ENCODE data around the gene CDH4.

Gene CDH4

GRCh38 chr20:61643656-61644377, 391.8 kb downstream of the CDH4 start:
- no peak for DNase-seq

GRCh38 chr20:61644378-61645076, 392.5 kb downstream of the CDH4 start:
- no peak for DNase-seq

DNA sequence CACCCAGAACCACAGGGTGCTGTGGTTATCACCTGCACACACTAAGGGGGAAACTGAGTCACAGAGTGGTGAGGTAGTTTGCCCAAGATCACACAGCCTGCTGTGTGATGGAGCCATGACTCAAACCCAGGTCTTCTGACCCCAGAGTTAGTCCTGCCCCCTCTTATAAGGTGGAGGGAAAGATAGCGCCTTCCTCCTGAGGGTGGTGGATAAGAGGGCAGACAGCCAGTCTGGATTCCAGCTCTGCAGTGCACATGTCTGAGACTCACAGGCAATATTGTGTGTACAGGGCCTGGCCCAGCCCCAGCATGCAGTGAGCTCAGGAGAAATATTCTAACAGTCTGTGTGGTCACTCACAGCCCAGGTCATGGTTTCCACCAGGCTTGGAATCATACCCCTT, 393.7 kb downstream of the CDH4 start:
- no peak for DNase-seq

GRCh38 chr20:61646453-61646852, 394.4 kb downstream of the CDH4 start:
- no peak for DNase-seq

- no peak for DNase-seq
These were observed 394.9 kb downstream of the CDH4 start for GRCh38 chr20:61646986-61647385.

- DNase-seq = no peak
These were observed 395.6 kb downstream of the CDH4 start for GRCh38 chr20:61647702-61648101.

DNA sequence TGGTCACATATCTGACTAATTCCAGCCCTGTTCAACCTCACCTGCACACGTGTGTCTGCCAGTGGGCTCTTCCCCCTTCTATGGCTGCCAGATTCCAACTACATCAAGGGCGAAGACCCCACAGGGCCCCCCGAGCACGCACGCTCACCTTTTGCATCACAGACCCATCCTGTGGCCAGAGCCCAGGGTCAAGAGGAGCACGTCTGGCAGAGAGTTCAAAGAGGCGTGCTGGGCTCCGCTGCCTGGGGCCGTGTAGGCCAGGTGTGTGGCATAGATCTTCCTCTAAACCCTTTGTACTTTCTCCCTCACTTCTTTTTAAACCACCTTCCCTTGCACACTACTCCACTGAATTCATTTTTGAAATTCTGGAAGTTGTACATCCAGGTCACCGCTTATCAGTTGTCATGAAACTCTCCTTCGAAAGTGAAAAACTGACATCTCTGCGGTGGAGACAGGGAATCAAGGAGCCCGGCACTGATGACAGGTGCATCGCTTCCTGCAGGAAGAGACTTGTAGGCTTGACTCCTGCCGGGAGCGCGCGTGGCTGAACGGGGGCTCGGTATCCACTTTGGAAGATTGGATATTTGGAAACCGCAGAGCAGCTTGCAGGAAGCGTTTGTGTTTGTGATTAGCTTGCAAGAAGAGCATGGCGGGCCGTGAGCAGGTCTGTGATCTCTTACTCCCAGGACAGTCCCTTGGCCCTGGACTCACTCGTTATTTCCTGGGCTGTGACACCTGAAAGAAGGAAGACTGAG, 397.2 kb downstream of the CDH4 start:
- no peak for DNase-seq

DNA sequence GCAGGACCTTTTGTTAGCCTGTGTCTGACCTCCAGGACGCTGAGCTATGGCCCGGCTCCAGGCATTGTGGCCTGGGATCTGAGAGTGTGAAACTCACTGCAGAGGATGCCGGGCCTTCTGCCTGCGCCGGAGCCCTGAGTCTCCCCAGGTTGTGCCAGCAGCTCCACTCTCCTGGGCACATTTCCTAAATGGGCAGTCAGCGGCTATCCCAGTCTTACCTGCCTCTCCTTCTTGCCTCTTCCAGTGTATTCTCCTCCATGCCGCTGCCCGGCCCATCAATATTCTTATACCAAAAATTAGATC, 397.8 kb downstream of the CDH4 start:
- no peak for DNase-seq

DNA sequence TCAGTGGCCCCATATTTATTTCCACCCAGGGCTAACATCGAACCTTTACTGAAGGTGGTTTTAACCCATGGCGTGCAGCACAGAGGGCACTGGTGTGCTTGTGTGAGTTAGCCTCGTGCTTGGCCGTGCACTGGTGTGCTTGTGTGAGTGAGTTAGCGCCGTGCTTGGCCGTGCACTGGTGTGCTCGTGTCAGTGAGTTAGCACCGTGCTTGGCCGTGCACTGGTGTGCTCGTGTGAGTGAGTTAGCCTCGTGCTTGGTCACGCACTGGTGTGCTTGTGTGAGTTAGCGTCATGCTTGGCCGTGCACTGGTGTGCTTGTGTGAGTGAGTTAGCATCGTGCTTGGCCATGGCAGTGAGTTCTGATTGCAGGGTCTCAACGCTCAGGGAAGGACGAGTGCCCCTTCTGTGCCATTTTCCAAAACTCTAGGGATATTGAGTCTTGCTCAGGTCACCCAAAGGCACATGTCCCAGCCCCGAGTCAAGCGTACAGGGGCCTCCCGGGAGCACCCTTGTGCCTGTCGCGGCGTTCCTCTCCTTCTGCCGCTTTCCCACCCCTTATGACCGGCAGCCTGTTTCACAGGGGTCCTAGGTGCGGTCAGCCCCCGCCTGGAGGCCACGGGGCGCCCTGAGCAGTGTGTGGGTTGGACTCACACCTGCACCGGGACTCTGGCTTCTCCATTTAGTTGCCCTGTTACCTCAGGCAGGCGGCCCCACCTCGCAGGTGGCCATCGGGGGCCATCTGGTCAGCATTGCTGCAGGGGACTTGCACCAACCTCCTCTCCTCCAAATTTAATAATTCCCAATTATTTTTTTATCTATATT, 399.1 kb downstream of the CDH4 start:
- no peak for DNase-seq

DNA sequence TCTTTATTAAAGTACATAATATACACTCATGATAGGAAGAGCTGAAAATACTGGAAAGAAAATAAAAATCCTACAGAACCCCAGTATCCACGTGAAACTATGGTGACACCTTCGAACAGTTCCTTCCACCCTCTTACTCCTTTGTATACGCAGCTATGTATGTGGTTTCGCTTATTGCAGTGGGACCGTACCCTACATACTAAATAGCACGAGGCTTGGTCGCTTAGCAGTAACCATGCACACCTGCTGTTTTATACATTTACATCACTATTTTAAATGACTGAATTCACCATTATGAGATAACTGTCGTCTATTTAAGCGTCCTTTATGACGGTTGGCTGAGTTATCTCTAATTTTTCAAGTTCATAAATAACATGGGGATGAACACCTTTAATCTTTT, 400.1 kb downstream of the CDH4 start:
- no peak for DNase-seq

DNA sequence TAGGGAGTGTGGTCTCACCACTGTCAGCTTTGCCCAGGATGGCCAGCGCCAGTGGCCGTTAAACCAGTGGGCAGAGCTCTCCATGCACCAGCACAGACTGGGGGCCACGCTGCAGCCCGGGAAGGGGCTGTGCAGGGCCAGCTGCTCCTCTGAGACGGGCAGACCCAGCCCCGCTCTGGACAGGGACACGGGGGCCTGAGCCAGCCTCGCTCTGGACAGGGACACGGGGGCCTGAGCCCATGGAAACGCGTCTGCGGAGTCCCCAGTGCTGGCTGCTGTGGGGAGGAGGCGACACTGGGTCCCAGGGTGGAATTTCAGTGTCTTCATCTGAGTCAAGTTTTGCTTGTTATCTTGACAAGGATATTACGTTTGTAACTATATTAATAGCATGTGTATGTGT, 402.7 kb downstream of the CDH4 start:
- no peak for DNase-seq

- DNase-seq = no peak
These were observed 403.5 kb downstream of the CDH4 start for GRCh38 chr20:61655591-61655990.

DNA sequence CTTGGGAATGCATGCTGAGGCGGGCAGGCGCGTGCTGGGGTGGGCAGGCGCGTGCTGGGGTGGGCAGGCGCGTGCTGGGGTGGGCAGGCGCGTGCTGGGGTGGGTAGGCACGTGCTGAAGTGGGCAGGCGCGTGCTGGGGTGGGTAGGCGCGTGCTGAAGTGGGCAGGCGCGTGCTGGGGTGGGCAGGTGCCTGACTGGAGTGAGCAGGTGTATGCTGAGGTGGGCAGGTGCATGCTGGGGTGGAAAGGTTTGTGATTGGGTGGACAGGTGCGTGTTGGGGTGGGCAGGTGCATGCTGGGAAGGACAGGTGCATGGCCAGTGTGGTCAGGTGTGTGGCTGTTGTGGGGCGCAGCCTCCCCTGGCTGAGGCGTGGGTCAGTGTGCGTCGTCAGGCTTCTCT, 404.1 kb downstream of the CDH4 start:
- no peak for DNase-seq

DNA sequence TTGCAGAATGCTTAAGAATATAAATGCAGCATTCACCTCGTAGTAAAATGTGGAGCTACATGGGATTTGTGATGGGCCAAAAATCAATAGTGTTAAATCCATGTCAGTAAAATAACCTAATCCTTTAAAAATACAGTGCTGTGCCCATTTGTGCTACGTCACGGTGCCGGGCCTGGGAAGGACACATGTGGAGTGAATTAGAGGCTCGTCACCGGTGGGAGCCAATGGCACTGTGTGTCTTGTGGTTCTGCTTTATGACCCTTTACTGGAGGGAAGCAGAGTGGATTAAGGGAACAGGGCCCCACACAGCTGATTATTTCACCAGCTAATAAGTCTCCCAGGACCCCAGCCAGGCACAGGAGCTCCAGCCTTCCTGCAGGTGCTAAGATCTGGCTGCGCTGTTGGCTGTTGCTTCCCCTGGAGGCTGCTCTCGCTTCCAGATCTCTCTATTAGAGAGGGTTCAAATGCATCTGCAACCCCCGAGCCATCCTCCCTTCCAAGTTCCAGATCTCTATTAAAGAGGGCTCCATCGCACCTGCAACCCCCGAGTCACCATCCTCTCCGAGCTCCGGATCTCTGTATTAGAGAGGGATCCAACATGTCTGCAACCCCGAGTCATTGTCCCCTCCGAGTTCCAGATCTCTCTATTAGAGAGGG, 405.8 kb downstream of the CDH4 start:
- no peak for DNase-seq

DNA sequence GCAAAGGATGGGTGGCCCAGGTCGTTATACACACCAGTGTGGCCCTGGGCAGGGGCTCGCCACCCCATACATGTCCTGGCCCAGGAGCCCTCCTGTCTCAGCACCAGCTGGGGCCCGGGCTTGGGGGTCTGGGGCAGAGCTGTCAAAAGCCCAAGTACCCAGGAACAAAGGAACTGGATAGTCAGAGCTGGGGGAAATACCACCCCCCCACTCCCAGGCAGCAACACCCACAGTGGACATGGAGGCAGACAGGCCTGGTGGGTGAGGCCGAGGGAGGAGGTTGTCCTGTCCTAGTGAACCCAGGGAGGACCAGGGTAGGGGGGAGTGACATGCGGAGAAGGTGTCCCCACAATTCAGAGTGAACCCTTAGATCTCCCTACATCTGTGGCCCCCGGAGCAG, 406.5 kb downstream of the CDH4 start:
- no peak for DNase-seq

DNA sequence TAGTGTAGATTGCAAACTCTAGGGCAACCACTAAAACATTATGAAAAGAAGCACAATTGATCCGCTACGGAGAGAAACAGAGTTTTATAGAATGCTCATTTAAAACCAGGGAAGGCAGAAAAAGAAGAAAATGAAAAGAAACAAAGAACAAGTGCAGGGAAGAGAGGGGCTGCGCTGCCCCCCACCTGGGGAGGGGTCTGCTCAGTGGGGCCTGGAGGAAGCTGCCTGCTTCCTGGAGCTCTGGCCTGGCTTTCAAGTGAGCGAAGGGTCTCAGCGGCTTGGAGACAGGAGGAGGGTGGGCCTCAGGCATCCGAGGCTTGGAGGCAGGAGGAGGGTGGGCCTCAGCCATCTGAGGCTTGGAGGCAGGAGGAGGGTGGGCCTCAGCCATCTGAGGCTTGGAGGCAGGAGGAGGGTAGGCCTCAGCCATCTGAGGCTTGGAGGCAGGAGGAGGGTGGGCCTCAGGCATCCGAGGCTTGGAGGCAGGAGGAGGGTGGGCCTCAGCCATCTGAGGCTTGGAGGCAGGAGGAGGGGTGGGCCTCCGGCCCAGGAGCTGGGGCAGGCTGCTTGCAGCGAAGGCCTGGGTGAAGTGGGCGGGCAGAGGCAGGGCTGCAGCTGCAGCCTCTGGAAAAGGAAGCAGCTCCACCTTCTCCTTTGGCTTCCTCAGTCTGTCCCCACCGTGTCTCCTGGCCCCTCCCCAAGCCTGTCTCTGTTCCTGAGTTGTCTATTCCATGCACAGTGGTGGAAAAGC, 407.4 kb downstream of the CDH4 start:
- DNase-seq = no peak

- no peak for DNase-seq
These were observed 407.9 kb downstream of the CDH4 start for GRCh38 chr20:61659994-61660346.

DNA sequence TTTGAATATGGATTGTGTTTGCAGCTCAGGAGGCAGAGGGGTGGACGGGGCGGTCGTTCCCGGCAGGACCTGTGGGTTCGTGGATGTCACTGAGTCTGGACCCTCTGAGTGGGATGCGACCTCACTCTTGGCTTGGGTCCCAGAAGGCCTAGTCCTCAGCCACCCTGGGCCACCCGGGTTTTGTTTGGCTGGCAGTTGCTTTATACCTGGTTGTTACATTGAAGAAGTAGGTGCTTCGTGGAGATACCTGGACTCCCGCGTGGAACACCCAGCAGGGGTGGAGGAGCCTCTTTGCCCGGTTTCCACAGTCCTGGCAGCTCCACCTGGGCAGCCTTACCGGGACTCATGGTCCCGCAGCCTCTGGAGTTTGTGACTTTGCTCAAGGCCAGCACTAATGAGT, 408.5 kb downstream of the CDH4 start:
- no peak for DNase-seq

- DNase-seq = no peak
These were observed 409.0 kb downstream of the CDH4 start for GRCh38 chr20:61661025-61661424.

GRCh38 chr20:61661583-61661982, 409.5 kb downstream of the CDH4 start:
- no peak for DNase-seq

- DNase-seq = no peak
These were observed 410.3 kb downstream of the CDH4 start for GRCh38 chr20:61662226-61662967.

DNA sequence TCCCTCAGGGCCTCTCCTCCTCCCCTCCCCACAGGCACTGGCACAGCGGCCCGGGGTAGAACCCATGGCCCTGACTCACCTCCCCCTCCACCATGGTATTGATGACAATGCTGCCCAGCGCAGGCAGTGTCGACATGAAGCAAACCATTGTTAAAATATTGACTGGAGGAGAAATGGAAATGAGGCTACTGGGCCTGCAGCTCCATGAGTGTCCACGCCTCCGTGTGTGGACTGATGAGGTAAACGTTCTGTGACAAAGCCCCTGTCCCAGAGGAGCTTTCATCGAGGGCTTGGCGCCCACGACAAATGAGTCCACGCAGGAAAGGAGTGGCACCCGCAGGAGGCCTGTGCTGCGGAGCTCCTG, 410.9 kb downstream of the CDH4 start:
- DNase-seq = no peak

All from NCI-H774 (cell line).